Measurements from ENCODE around the gene CLDN19.

DNA sequence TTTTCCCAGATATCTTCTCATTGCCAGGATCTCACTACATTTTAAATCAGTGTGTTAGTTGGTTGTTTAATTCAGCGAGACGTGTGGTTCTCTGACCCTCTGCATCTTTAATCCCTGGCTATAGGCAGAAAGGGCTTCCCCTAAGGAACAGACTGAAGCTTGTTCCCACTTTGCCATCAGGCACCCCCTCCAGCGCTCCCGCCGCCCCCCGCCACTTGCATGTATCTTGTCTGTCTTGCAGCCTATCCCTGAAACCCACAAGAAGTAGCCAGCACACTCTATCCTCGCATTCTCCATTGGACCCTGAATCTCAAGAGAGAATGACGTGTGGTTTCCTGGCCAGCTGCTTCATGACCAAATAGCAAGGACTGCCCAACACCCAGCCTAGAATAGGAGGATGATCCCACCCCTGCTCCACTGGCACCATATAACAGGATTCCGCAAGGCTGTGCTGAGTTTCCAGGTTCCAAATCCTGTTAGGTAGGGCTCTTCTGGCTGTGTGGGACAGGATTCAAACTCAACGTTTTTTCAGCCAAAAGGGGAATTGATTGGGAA is 7.8 kb downstream of the CLDN19 start:
- TF ChIP-seq POLR2A (IDR thresholded peaks at IDR 0.05) (no peak), POLR2AphosphoS5 (IDR thresholded peaks at IDR 0.05) (no peak)
- TF ChIP-seq, protein P1, sequence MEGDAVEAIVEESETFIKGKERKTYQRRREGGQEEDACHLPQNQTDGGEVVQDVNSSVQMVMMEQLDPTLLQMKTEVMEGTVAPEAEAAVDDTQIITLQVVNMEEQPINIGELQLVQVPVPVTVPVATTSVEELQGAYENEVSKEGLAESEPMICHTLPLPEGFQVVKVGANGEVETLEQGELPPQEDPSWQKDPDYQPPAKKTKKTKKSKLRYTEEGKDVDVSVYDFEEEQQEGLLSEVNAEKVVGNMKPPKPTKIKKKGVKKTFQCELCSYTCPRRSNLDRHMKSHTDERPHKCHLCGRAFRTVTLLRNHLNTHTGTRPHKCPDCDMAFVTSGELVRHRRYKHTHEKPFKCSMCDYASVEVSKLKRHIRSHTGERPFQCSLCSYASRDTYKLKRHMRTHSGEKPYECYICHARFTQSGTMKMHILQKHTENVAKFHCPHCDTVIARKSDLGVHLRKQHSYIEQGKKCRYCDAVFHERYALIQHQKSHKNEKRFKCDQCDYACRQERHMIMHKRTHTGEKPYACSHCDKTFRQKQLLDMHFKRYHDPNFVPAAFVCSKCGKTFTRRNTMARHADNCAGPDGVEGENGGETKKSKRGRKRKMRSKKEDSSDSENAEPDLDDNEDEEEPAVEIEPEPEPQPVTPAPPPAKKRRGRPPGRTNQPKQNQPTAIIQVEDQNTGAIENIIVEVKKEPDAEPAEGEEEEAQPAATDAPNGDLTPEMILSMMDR (IDR thresholded peaks at IDR 0.05), result no peak
